Esophagus squamous epithelium (tissue), 5 donors: ENCODE measurements around the gene TBC1D5. TPM values are rescaled to one million over a fixed set of nuclear protein-coding genes. Genes with fewer than 3 reads are reported as not detected.
"Not testable (repeated sequence)": the region's sequence is repeated elsewhere in the genome, so short reads cannot be mapped to it uniquely, and the experiment has no call there.

Source experiments
- DNase-seq: peaks from one replicate; lab custom pipeline; 2025; lab: John Stamatoyannopoulos, UW
- H3K27ac ChIP-seq, 4 donors: fragments of 200-600 bp; sonication (generic); one replicate each; pipeline ENCODE4 v1.5.1; 2016 to 2019; ENCODE audit warnings: mild to moderate bottlenecking in 1 of 4
- H3K27me3 ChIP-seq, 4 donors: fragments of 200-600 bp; sonication (generic); 1 replicate in 3 of 4; 2 replicates in 1 of 4; pipeline versions ENCODE4 v1.5.1 to v1.6.0; 2017 to 2021; ENCODE audit warnings: antibody characterized with exemption in 1 of 4
- H3K36me3 ChIP-seq, 3 donors: fragments of 200-600 bp; sonication (generic); one replicate each; pipeline ENCODE4 v1.5.1; 2016 to 2019
- H3K4me1 ChIP-seq, 3 donors: fragments of 200-600 bp; sonication (generic); one replicate each; pipeline ENCODE4 v1.5.1; 2017 to 2019
- H3K4me3 ChIP-seq, 4 donors: fragments of 200-600 bp; sonication (generic); 1 replicate in 3 of 4; 2 replicates in 1 of 4; pipeline ENCODE4 v1.5.1; 2016 to 2019; ENCODE audit warnings: mild to moderate bottlenecking in 2 of 4, moderate library complexity in 1 of 4
- H3K9me3 ChIP-seq, 3 donors: fragments of 200-600 bp; sonication (generic); one replicate each; pipeline ENCODE4 v1.5.1; 2016 to 2019
- POLR2A ChIP-seq, 4 donors: fragments of 450-650 bp; IDR thresholded peaks; one replicate each; pipeline ENCODE4 v1.6.1; 2017; ENCODE audit warnings: antibody characterized with exemption in 4 of 4, mild to moderate bottlenecking in 4 of 4, moderate library complexity in 3 of 4
- WGBS, 2 donors: methylation state at CpG; one replicate each; pipeline ENCODE4 v1.1.5; 2018; 5-methylcytosine and 5-hydroxymethylcytosine counted together
- intact Hi-C: fragments of 100-400 bp; cut with DNase I; formaldehyde crosslinking; loops from one replicate; pipeline ENCODE4 v1.15.0; 2022
- total RNA-seq, 4 donors: library from RNA; depleted of rRNA; stranded (reverse); fragments of >200 nt; gene quantifications; one replicate each; pipeline ENCODE4 v1.1.0, GENCODE V29; 2016
- TF ChIP-seq, protein P1 (sequence below), 6 experiments: fragments of 450-650 bp in 4 of 6; fragments of 200-600 bp in 2 of 6; sonication (generic) in 2 of 6; IDR thresholded peaks; one replicate each; pipeline ENCODE4 v1.5.1; 2016 to 2019; ENCODE audit warnings: antibody characterized with exemption in 6 of 6, mild to moderate bottlenecking in 4 of 6, moderate library complexity in 4 of 6
- donor health status: DM: yes; HTN: yes; CAD: no.

TBC1D5 gene
- total RNA-seq, 4 donors from 2014 or later, result 32.8 to 56.1 (median 39.9) TPM

GRCh38 chr3:17775073-17775472, 32.6 kb upstream of the TBC1D5 start:
- Histone ChIP-seq H3K4me3 (no peak overlapping the region), H3K27ac (no peak overlapping the region)
- 70 to 84% methylated on average over 7 to 8 of the region's 8 CpGs for WGBS, 2 donors

DNA sequence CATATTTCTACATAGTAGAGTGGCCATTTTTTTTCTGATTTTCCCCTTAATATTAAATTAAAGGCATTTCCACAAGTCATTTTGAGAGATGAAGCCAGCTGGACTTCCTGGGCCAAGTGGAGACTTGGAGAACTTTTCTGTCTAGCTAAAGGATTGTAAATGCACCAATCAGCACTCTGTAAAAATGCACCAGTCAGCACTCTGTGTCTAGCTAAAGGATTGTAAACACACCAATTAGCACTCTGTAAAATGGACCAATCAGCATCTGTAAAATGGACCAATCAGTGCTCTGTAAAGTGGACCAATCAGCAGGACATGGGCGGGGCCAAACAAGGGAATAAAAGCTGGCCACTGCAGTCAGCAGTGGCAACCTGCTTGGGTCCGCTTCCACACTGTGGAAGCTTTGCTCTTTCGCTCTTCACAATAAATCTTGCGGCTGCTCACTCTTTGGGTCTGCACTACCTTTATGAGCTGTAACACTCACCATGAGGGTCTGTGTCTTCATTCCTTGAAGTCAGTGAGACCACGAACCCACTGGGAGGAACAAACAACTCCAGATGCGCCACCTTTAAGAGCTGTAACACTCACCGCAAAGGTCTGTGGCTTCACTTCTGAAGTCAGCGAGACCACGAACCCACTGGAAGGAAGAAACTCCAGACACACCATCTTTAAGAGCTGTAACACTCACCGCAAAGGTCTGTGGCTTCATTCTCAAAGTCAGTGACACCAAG, 31.9 kb upstream of the TBC1D5 start:
- 77 to 84% methylated on average over 9 to 10 of the region's 10 CpGs for WGBS, 2 donors

More at GRCh38 chr3:17775073-17775472, 32.6 kb upstream of the TBC1D5 start:
- intact Hi-C loops, result no loop called here
- H3K36me3 ChIP-seq, result no peaks in the 10 kb centered on the region
- DNase-seq, result no peak
- H3K9me3 ChIP-seq, result no peaks in the 10 kb centered on the region
- no peaks in the 10 kb centered on the region for H3K27me3 ChIP-seq
- H3K4me1 ChIP-seq, result no peaks in the 10 kb centered on the region
- no peak for TF ChIP-seq POLR2A (IDR thresholded peaks at IDR 0.05)
- TF ChIP-seq, protein P1, sequence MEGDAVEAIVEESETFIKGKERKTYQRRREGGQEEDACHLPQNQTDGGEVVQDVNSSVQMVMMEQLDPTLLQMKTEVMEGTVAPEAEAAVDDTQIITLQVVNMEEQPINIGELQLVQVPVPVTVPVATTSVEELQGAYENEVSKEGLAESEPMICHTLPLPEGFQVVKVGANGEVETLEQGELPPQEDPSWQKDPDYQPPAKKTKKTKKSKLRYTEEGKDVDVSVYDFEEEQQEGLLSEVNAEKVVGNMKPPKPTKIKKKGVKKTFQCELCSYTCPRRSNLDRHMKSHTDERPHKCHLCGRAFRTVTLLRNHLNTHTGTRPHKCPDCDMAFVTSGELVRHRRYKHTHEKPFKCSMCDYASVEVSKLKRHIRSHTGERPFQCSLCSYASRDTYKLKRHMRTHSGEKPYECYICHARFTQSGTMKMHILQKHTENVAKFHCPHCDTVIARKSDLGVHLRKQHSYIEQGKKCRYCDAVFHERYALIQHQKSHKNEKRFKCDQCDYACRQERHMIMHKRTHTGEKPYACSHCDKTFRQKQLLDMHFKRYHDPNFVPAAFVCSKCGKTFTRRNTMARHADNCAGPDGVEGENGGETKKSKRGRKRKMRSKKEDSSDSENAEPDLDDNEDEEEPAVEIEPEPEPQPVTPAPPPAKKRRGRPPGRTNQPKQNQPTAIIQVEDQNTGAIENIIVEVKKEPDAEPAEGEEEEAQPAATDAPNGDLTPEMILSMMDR (IDR thresholded peaks at IDR 0.05), result no peak

DNA sequence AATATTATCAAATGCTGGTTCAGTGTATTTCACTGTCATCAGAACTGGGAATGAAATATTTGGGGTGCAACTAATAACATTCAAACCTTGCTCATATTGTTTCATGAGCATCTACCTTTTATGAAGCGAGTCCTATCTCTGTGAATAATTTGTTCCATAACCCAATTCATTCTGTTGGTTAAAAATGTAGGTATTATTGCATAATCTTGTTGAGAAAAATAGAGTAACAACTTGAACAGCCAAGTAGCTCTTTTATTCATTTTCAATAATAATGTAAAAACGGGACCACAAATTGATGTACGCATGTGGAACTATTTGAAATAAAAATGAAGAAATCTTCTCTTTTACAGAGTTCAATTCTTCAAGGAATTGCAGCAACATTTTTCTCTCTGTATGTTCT, 30.1 kb upstream of the TBC1D5 start:
- no peak for DNase-seq
- intact Hi-C loops, result no loop called here
- no peaks in the 10 kb centered on the region for H3K4me1 ChIP-seq
- H3K27ac ChIP-seq, result no peak overlapping the region
- no peaks in the 10 kb centered on the region for H3K9me3 ChIP-seq
- no peak overlapping the region for H3K4me3 ChIP-seq
- 95% methylated on average over 3 of the region's 3 CpGs for WGBS, 2 donors
- H3K36me3 ChIP-seq, result no peaks in the 10 kb centered on the region
- no peaks in the 10 kb centered on the region for H3K27me3 ChIP-seq
- TF ChIP-seq POLR2A (IDR thresholded peaks at IDR 0.05), result no peak
- TF ChIP-seq, protein P1 (IDR thresholded peaks at IDR 0.05), result no peak

More for the DNA sequence above, 31.9 kb upstream of the TBC1D5 start:
- H3K27ac ChIP-seq, H3K4me3 ChIP-seq, H3K9me3 ChIP-seq, intact Hi-C loops, H3K27me3 ChIP-seq, DNase-seq, H3K36me3 ChIP-seq, H3K4me1 ChIP-seq: not testable (repeated sequence)

DNA sequence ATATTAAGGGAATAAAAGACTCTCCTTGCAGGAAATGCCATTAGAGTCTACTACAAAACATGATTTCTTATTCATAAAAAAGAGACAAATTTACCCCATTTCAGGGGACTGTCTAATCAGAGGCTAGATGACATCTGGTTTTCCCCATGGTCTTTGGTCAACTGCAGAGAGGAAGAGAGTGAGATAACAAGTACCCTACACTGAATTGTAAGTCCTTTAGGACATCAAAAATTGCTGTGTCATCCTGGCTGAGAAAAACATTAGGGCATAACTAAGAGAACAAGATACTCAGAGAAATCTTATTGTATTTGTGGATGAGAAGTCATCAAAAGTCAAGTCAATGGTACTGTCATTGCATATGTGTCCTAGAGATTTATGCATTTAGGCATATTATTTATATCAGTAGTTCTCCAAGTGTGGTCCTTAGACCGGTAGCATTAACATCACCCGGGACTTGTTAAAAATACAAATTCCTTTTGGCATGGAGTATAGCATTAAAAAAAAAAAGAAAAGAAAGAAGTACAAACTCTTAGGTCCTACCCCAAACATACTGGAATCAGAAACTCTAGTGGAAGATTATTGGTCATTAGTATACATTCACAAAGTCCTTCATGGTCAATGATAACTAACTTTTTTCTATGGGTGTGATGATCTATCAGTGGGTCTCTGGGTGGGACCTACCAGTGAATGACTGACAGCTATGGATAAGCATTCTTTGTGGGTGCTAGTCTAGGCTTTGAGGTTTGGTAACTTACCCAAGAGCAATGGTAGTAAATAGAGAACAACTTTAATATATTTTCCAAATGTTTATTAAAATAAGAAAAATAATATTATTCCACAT, 29.0 kb upstream of the TBC1D5 start:
- TF ChIP-seq, protein P1 (IDR thresholded peaks at IDR 0.05), result no peak
- no peak for TF ChIP-seq POLR2A (IDR thresholded peaks at IDR 0.05)
- 69 to 80% methylated on average over 2 of the region's 2 CpGs for WGBS, 2 donors
- Histone ChIP-seq H3K27me3 (no peaks in the 10 kb centered on the region), H3K9me3 (no peaks in the 10 kb centered on the region), H3K4me1 (no peaks in the 10 kb centered on the region), H3K27ac (no peak overlapping the region), H3K36me3 (no peaks in the 10 kb centered on the region), H3K4me3 (no peak overlapping the region)
- no peak for DNase-seq
- intact Hi-C loops, result no loop called here

- no peaks in the 10 kb centered on the region for H3K27me3 ChIP-seq
- no peak overlapping the region for H3K4me3 ChIP-seq
- no peaks in the 10 kb centered on the region for H3K4me1 ChIP-seq
- no peaks in the 10 kb centered on the region for H3K36me3 ChIP-seq
- H3K9me3 ChIP-seq, result no peaks in the 10 kb centered on the region
- intact Hi-C loops, result no loop called here
- DNase-seq, result no peak
- TF ChIP-seq, protein P1 (IDR thresholded peaks at IDR 0.05), result no peak
- no peak for TF ChIP-seq POLR2A (IDR thresholded peaks at IDR 0.05)
- H3K27ac ChIP-seq, result no peak overlapping the region
Observed at GRCh38 chr3:17770682-17771081, 28.3 kb upstream of the TBC1D5 start.
